NT2/D1 (cell line): Measurements from ENCODE around the gene SAG.

Source experiments
- DNase-seq: peaks from one replicate; pipeline ENCODE4 v3.0.0-alpha.2; 2011; ENCODE audit warnings: low read depth, low spot score
- H3K27me3 ChIP-seq: 2 replicates; pipeline ENCODE4 v1.6.0; 2011; ENCODE audit warnings: mild to moderate bottlenecking; ENCODE audit not compliant: insufficient read length, insufficient read depth
- H3K36me3 ChIP-seq: 2 replicates; pipeline ENCODE4 v1.6.1; 2011; ENCODE audit warnings: mild to moderate bottlenecking, low read length, mixed read lengths; ENCODE audit not compliant: insufficient read depth, insufficient read length
- H3K4me1 ChIP-seq: 2 replicates; pipeline ENCODE4 v1.5.1; 2011; ENCODE audit not compliant: insufficient read depth, insufficient read length
- H3K4me3 ChIP-seq: 2 replicates; pipeline ENCODE4 v1.5.1; 2011; ENCODE audit warnings: low read depth; ENCODE audit not compliant: insufficient read length
- H3K9ac ChIP-seq: 2 replicates; pipeline ENCODE4 v1.6.0; 2011; ENCODE audit warnings: low read depth; ENCODE audit not compliant: insufficient read length
- H3K9me3 ChIP-seq: 2 replicates; pipeline ENCODE4 v1.5.1; 2011; ENCODE audit warnings: mild to moderate bottlenecking, low read length; ENCODE audit not compliant: insufficient read depth
- SUZ12 ChIP-seq: IDR thresholded peaks from 2 replicates; pipeline ENCODE4 v1.6.1; 2011; ENCODE audit not compliant: insufficient read length, insufficient read depth; ENCODE audit errors: extremely low read depth
- YY1 ChIP-seq: IDR thresholded peaks from 2 replicates; pipeline ENCODE4 v1.6.1; 2011; ENCODE audit not compliant: insufficient read length, insufficient read depth
- ZNF274 ChIP-seq: IDR thresholded peaks from 2 replicates; pipeline ENCODE4 v1.6.1; 2011; ENCODE audit warnings: mild to moderate bottlenecking, low read depth, low read length

SAG gene

DNA sequence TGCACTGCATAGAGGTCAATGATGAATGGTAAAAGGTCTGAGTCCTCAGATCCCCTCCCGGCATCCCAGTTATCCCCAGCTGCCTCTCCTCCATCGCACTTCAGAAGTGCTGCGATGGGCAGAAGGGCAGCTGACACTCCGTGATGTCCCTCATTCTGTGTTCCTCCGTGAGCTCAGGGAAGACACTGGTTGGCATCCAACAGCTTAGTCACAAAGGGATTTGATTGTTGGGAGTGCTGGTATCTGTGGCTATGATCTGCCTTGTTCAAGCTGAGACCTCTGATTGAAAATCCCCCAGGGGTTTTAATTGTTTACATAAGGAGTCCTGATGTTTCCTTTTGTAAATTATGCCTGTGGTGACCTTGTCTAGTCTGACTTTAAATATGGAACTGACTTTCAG is 19.0 kb upstream of the SAG start:
- peaks cover 89% of the 10 kb centered on the region for H3K36me3 ChIP-seq
- no peaks in the 10 kb centered on the region for H3K9me3 ChIP-seq
- H3K4me3 ChIP-seq: no peak overlapping the region
- H3K27me3 ChIP-seq: no peaks in the 10 kb centered on the region
- TF ChIP-seq YY1: no peak
- no peak for TF ChIP-seq SUZ12
- no peak for TF ChIP-seq ZNF274
- DNase-seq: no peak
- H3K4me1 ChIP-seq: no peaks in the 10 kb centered on the region
- no peak overlapping the region for H3K9ac ChIP-seq

DNA sequence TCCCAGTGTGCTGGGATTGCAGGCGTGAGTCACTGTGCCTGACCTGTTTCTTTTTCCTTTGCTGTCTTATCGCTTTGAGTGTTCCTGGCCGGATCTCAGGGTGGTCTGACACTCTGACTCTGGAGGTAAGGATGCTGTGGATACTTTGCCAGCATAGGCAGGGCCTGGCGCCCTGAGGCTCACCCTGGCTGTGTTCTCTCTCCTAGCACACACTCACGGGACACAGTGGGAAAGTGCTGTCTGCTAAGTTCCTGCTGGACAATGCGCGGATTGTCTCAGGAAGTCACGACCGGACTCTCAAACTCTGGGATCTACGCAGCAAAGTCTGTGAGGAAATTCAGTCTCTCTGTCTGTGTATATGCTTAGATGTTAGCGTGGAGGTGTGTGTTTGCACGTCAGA is 18.0 kb upstream of the SAG start:
- TF ChIP-seq ZNF274: no peak
- TF ChIP-seq YY1: no peak
- TF ChIP-seq SUZ12: no peak
- H3K27me3 ChIP-seq: no peaks in the 10 kb centered on the region
- peaks cover 98% of the 10 kb centered on the region for H3K36me3 ChIP-seq
- H3K4me1 ChIP-seq: no peaks in the 10 kb centered on the region
- no peak overlapping the region for H3K4me3 ChIP-seq
- DNase-seq: no peak
- H3K9ac ChIP-seq: no peak overlapping the region
- no peaks in the 10 kb centered on the region for H3K9me3 ChIP-seq

DNA sequence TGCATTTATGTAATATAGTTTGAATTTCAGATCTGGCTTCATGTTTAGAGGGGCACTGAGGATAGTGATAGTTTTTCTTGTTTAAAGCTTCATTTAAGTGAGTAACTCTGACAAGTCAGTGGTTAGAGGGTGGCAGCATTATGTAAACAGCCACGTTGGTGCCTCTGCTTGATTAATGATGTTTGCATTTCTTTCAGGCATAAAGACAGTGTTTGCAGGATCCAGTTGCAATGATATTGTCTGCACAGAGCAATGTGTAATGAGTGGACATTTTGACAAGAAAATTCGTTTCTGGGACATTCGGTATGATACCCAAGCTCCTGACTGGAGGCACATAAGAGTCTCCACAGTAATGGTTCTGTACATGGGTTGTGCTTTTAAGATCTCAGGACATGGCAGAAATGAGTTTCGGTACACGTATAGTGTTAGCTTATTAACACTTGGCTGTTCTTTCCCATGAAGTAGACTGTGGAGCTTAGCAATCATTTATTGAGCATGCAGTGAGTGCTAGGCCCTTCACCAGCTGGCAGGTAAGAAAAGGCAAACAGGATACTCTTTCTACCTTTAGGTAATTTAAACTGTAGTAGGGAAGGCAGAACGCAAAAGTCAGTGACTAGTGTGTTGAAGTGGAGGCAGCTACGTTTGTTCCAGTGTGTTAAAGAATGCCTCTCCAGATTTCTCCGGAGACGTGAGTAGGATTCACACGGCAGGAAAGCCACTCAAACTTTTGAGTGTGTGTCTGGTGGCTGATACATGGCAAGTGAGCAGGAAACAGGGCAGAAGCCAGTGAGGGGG is 17.4 kb upstream of the SAG start:
- no peak overlapping the region for H3K9ac ChIP-seq
- no peaks in the 10 kb centered on the region for H3K9me3 ChIP-seq
- TF ChIP-seq SUZ12: no peak
- TF ChIP-seq YY1: no peak
- TF ChIP-seq ZNF274: no peak
- no peak overlapping the region for H3K4me3 ChIP-seq
- H3K36me3 ChIP-seq: peaks cover 97% of the 10 kb centered on the region
- H3K4me1 ChIP-seq: no peaks in the 10 kb centered on the region
- no peak for DNase-seq
- H3K27me3 ChIP-seq: no peaks in the 10 kb centered on the region

DNA sequence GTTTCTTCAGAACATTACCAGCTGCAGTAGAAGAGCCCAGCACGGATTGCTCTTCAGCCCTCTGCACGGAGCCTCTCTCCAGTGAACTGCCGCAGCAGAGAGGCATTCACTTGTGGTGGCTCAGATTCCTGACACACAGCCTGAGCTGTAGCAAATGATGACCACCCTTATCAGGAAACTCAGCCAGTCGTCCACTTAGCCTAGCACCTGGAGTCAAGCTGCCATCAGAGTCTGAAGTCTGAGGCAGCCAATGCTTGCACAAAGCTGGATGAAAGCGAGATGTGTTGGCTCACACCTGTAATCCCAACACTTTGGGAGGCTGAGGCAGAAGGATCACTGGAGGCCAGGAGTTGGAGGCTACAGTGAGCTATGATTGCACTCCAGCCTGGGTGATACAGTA is 11.7 kb upstream of the SAG start:
- TF ChIP-seq ZNF274 (no peak), YY1 (no peak), SUZ12 (no peak)
- Histone ChIP-seq H3K4me1 (no peaks in the 10 kb centered on the region), H3K4me3 (no peak overlapping the region), H3K27me3 (no peaks in the 10 kb centered on the region), H3K9ac (no peak overlapping the region), H3K36me3 (peaks cover 66% of the 10 kb centered on the region), H3K9me3 (no peaks in the 10 kb centered on the region)
- DNase-seq: no peak

DNA sequence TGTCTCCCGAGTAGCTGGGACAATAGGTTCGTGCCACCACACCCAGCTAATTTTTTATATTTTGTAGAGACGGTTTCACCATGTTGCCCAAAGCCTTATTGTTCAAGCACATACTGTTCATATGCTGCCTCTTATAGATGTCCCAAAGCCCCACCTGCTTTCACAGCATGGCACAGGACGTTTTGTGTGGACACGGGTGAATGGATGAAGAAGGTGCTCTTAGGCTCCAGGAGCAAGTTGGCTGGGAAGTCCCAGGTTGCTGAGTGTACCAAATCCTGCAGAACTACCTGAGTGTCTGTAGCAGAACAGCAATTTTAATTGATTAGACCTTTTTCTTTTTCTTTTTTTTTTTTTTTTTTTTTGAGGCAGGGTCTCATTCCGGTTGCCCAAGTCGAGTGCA is 10.5 kb upstream of the SAG start:
- TF ChIP-seq YY1 (no peak), SUZ12 (no peak), ZNF274 (no peak)
- Histone ChIP-seq H3K9ac (no peak overlapping the region), H3K27me3 (no peaks in the 10 kb centered on the region), H3K4me3 (no peak overlapping the region), H3K4me1 (no peaks in the 10 kb centered on the region), H3K36me3 (peaks cover 54% of the 10 kb centered on the region), H3K9me3 (no peaks in the 10 kb centered on the region)
- no peak for DNase-seq

DNA sequence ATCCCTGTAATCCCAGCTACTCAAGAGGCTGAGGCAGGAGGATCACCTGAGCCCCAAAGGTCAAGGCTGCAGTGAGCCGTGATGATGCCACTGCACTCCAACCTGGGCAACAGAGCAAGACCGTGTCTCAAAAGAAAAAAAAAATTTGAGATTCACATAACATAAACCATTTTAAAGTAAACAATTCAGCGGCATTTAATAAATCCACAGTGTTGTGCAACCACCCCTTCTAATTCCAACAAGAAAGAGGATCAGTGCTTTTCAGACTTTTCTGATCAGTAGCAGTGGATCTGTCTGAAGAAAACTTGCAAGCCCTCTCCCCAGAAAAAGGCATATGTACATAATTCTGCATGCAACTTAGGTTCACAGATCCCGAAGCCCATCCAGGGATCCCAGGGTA is 7.2 kb upstream of the SAG start:
- no peak overlapping the region for H3K9ac ChIP-seq
- peaks cover 21% of the 10 kb centered on the region for H3K36me3 ChIP-seq
- TF ChIP-seq ZNF274 (no peak), SUZ12 (no peak), YY1 (no peak)
- H3K4me1 ChIP-seq: peaks cover 2% of the 10 kb centered on the region
- H3K27me3 ChIP-seq: no peaks in the 10 kb centered on the region
- no peaks in the 10 kb centered on the region for H3K9me3 ChIP-seq
- DNase-seq: no peak
- H3K4me3 ChIP-seq: no peak overlapping the region

DNA sequence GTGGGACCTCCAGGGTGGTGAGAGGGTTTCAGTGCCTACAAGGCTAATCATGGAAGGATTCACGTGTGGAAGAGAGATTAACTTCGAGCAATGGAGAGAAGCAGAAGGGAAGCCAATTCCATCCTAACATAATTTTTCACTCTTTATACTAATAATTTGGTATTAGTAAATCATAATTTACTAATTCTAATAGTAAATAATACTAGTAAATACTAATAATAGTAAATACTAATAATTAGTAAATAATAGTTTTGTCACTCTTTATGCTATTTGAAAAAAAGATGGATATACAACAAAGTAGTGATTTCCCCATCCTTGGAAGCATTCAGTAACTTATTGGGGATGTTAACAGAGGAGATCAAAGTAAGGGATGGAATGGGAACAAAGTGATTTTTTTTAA is 6.4 kb upstream of the SAG start:
- DNase-seq: no peak
- no peaks in the 10 kb centered on the region for H3K27me3 ChIP-seq
- no peak overlapping the region for H3K4me3 ChIP-seq
- H3K9me3 ChIP-seq: no peaks in the 10 kb centered on the region
- peaks cover 2% of the 10 kb centered on the region for H3K4me1 ChIP-seq
- TF ChIP-seq YY1: no peak
- no peak for TF ChIP-seq ZNF274
- no peak for TF ChIP-seq SUZ12
- peaks cover 13% of the 10 kb centered on the region for H3K36me3 ChIP-seq
- no peak overlapping the region for H3K9ac ChIP-seq

DNA sequence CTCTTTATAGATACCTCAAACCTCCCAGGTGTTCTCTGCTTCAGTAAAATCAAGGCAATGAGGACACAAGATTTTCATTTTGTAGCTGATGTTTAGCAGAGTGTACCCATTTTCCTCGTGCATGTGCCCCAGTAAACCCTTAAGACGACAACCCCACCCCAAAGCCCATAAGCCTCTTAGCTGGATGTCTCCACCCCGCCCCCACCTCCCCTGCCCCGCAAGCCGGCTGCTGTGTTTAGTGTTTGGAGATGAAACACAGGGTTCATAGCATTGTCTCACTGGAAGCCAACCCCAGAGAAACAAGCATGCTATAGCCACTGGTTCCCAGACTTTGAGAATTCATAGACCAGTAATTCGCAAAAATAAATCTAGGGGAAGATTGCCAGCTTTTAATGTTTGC is 5.8 kb upstream of the SAG start:
- TF ChIP-seq YY1 (no peak), ZNF274 (no peak), SUZ12 (no peak)
- Histone ChIP-seq H3K27me3 (no peaks in the 10 kb centered on the region), H3K9ac (no peak overlapping the region), H3K36me3 (peaks cover 7% of the 10 kb centered on the region), H3K9me3 (no peaks in the 10 kb centered on the region), H3K4me1 (peaks cover 4% of the 10 kb centered on the region), H3K4me3 (no peak overlapping the region)
- no peak for DNase-seq
